ENCODE data around the gene FAM222B.
A peak's percentile ranks its signal among the peaks of the same experiment; 100 is the strongest.

Gene FAM222B

GRCh38 chr17:28765038-28765437 lies 77.6 kb downstream of the FAM222B start:
- no peak for DNase-seq

- peak; percentile 95 for DNase-seq
These were observed 78.8 kb downstream of the FAM222B start for GRCh38 chr17:28763804-28764266.

- no peak for DNase-seq
These were observed 79.3 kb downstream of the FAM222B start for GRCh38 chr17:28763137-28763799.

- DNase-seq: peak; percentile 69
These were observed 81.7 kb downstream of the FAM222B start for GRCh38 chr17:28760601-28761562.

- no peak for DNase-seq
These were observed 83.2 kb downstream of the FAM222B start for GRCh38 chr17:28759256-28759865.

GRCh38 chr17:28758411-28759121 lies 84.0 kb downstream of the FAM222B start:
- no peak for DNase-seq

- DNase-seq: no peak
These were observed 86.4 kb downstream of the FAM222B start for GRCh38 chr17:28756049-28756804.

- DNase-seq: no peak
These were observed 87.1 kb downstream of the FAM222B start for GRCh38 chr17:28755486-28755885.

- DNase-seq: no peak
These were observed 90.8 kb downstream of the FAM222B start for GRCh38 chr17:28751600-28752366.

- peak; percentile 97 for DNase-seq
These were observed 92.2 kb downstream of the FAM222B start for GRCh38 chr17:28750178-28751047.

- no peak for DNase-seq
These were observed 92.9 kb downstream of the FAM222B start for GRCh38 chr17:28749516-28750177.

- DNase-seq: no peak
These were observed 93.6 kb downstream of the FAM222B start for GRCh38 chr17:28748852-28749515.

- no peak for DNase-seq
These were observed 94.5 kb downstream of the FAM222B start for GRCh38 chr17:28747801-28748750.

GRCh38 chr17:28747051-28747691 lies 95.4 kb downstream of the FAM222B start:
- DNase-seq: no peak

- DNase-seq: no peak
These were observed 96.0 kb downstream of the FAM222B start for GRCh38 chr17:28746611-28747050.

GRCh38 chr17:28745786-28746411 lies 96.7 kb downstream of the FAM222B start:
- DNase-seq: no peak
